Activated CD4-positive, CD25-positive, alpha-beta regulatory T cell (primary cell): ENCODE results near the gene ABHD4.
"Not testable (repeated sequence)": the region's sequence is repeated elsewhere in the genome, so short reads cannot be mapped to it uniquely, and the experiment has no call there.

Experiments
- DNase-seq, 4 experiments: peaks; one replicate each; lab custom pipeline; 2025; lab: John Stamatoyannopoulos, UW

The ABHD4 gene

DNA sequence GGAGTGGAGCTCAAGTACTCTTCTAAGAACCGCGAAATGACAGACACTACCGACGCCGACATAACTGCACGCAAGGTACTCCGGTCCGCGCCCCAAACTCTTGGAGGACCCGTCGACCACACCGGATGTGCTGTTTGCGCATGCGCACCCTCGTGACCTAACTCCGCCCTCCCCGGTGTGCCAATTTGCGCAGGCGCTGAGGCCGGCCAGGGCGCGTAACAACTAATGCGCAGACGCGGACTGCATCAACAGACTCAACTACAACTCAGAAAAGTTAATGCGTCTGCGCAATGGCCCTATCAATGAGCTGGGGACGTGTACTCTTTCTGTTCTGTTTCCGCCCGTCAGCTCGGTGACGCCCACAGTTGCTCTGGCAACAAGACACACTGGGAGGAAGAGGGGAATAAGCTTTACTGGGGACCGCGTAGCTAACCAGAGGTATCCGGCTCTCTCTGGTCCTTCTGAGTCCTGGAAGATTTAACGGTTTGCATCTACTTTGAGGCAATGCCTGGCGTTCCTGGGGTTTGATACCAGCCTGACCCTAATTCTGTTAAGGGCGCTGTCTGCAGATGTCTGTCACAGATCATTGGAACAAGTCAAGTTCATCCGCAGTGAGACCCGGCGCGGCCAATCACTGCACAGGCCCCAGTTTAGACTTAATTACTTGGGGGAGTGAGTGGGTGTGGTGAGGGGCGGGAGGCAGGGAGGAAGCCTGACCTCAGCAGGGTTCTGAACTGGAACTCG lies 8.8 kb upstream of the ABHD4 start, which contains the start of gene DAD1:
Gene DAD1, minus strand, starts transcription at position 129 of the 744 bp plus-strand sequence. Its CDS starts 67 bp downstream, at position 62.
- DNase-seq: peak; percentile 92 to 98 (median 98)

DNA sequence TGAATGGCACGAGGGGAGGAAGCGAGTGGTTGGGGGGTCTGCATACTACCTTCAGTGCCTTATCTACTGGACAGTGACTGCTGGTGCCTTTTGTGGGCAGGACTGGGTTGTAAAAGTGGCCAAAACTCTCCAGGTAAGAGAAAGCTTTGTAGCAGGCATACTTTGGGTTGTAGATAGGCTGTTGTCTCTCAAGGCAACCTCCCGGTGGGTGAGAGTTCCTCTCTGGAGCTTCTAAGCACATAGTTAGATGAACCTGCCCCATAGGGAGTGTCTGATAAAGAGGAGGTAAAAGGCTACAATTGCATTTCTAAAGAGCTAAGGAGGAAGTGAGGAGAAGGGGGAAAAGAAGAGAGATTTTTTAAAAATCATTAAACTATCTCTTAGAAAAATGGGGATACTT lies 4.9 kb upstream of the ABHD4 start:
- DNase-seq: no peak

DNA sequence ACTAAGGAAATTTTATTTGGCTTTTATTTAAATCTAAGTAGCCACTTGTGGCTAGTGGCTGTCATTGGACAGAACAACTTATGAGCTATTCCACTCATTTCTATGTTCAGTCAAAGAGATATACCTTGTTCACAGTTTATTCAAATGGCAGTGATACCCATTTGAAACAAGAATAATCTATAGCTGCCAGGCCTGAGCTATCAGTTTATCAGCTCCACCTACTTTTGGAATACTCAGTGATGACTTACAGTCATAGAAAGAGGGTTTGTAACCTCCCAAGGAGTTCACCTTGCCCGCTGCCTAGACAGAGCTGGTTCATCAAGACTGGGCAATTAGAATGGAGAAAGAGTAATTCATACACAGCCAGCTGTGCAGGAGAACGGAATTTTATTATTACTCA lies 4.5 kb upstream of the ABHD4 start:
- no peak for DNase-seq

DNA sequence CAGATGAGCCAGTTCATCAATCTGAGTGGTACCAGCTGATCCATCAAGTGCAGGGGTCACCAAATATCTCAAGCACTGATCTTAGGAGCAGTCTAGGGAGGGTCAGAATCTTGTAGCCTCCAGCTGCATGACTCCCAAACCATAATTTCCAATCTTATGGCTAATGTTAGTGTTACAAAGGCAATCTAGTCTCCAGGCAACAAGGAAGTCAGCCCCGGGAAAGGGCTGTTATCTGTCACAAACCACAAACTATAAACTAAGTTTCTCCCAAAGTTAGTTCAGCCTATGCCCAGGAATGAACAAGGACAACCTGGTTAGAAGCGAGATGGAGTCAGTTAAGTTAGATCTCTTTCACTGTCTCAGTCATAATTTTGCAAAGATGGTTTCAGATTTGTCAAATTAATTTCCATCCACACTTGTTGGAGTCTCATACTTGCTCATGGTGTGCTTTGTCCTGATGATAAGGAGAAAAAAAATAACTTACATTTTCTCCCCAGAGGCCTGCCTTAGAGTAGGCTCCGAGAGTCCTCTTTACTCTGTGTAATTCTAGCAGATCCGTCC lies 3.9 kb upstream of the ABHD4 start:
- DNase-seq: no peak

DNA sequence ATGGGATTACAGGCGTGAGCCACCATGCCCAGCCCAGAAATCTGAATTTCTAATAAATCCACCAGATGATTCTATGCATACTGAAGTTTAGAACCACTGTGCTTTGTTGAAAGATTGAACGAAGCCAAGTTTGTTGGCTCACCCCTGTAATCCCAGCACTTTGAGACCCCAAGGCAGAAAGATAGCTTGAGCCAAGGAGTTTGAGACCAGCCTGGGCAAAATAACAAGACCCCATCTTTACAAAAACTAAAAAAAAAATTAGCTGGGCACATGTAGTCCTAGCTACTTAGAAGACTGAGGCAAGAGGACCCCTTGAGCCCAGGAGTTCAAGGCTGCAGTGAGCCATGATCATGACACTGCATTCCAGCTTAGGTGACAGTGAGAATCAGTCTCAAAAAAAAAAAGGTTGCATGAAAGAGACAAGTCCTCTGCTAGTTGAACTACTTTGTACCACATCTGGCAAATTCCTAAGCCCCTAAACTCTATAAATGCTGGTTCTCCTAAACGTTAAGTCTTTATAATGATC lies 1.7 kb upstream of the ABHD4 start:
- no peak for DNase-seq

DNA sequence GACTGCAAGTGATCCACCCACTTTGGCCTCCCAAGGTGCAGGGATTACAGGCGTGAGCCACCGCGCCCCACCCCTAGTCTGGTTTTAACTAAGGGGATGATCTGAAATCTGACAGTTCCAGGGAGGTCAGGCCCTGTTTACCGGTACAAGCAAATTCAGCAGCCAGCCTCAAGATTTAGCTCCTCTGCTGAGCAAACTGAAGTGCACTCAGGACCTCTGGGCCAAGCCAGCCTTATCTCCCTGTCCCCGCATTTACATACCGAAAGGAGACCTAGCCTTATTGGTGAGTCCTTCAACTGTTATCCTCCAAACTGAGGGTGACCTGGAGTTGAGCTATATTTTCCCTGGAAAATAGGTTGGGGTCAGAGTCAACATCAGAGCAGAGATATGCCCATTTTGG lies 835 bp upstream of the ABHD4 start:
- DNase-seq: no peak

DNA sequence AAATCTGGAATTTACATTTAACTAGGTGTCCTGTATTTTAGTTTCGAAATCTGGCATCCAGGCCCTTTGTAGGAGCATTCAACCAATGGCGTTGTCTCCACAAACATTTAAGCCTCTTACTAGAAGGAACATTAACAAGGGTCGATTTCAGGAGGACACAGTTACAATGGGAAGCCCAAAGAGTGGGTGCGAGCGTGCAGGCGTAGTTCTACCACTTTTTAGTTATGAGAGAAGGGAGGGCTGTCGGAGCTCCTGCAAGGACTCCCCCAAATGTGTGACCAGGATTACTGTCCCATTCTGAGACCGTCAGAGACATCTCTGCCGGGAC lies 365 bp upstream of the ABHD4 start:
- no peak for DNase-seq

DNA sequence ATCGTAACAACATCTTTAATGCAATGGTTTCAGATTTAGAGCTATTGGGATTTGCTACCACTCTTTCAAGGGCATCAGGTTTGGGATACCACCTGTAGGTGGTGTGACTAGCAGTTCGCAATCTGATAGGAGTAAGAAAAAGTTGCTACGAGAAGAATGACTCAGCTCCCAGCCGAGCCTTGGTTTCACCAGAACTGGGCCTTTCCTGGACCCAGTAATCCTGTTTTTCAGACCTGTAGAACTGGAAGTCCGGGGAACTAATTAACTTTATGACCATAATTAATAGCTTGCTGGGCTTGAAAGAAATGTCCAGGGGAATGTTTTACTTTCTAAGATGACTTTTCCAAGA lies 770 bp downstream of the ABHD4 start:
- no peak for DNase-seq

DNA sequence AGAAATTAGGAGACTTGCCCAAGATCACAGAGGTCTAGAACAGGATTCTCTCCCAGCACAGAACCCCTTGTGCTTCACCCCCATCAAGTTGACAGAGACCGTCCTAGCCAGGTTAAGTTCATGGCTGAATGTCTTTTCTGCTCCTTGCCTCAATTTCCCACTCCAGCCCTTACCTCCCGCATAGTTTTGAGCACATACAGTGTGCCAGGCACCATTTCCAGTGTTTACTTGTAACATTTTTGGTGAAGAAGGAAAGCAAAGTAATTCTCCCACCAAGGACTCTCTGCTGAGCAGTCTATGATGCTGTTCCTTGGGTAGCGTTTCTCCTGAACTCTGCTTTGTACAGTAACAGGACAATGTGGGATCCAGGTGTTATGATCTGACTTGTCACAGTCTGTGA lies 1.2 kb downstream of the ABHD4 start:
- DNase-seq: no peak

DNA sequence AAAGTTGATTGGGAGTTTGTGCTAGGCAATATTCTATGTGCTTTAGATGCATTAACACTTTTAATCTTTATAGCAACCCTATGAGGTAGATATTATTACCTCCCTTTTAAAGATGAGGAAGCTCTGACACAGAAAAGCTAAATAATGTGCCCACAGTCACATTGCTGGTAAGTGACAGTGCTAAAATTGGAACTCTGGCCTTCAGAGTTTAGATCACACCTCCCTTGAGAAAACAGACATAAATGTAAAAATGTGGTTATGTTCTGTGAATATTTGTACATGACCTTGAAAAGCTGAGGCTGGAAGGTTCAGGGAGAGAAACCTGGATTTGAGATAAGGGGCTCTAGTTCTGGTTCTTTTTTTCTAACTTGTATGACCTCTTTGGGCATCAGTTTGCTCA lies 1.9 kb downstream of the ABHD4 start:
- no peak for DNase-seq

DNA sequence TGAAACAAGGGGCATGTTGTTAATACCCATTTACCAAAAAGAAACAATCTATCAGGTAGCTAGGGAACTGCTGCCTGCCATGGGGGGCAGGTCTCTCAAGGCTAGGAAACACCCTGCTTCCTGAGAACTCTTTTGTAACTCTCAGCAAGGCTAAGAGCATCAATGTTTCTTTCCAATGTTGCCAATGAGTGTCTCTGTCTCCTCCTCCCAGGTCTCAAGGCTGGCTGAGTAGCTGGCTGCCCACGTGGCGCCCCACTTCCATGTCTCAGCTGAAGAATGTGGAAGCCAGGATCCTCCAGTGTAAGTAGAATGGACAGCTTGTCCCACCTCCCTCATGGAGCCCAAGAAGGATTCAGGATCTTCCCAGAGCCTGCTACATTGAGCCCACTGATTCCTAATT lies 3.4 kb downstream of the ABHD4 start:
- no peak for DNase-seq

DNA sequence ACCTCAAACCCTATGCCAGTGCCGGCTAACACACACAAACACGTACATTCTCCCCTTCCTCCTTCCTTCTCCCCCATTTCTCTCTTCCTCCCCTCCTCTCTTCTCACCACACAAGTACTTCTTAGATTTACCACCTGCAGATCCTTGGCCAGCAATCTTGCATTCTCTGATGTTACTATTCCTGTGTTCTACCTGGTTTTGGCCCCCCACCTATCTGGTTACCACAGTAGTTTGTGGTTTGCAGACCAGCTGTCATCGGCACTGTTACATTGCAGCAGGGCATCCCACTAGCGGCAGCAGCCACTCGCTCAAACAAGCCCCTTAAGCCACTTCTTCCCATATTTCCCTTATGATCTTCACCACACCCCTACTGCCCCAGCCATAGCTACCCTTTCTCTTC lies 3.9 kb downstream of the ABHD4 start:
- no peak for DNase-seq

DNA sequence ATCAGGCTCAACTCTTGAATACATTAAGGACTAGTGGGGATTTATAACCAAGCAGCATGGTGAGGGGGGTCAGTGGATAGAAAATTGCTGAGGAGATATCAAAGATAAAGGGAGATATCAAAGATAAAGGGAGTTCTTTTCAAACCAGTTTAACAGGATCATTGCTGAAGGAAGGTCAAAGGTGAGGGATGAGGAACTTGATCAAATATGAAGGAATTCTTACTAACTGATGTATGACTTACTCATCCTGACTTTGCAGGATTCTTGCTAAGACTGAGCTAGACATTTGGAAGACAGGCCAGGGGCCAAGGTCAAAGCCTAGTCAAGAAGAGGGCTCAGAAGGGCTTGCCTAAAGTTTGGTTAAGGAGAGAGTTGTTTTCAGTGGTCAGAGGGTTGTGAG lies 4.8 kb downstream of the ABHD4 start:
- no peak for DNase-seq

DNA sequence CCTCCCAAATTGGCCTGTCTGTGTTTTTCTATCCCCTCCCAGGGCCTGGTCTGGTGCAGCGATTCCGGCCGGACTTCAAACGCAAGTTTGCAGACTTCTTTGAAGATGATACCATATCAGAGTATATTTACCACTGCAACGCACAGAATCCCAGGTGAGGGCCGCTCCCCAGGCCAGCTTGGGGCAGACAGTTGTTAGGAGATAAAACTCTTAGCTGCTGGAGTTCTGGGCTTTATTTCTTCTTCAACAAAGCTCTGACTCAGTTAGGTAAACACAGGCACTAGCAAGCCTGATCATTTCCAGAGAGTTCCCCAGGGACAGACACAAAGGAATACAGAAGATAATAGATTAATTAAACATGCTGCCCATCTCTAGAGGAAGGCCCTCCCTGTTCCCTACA lies 8.3 kb downstream of the ABHD4 start:
- DNase-seq: no peak

DNA sequence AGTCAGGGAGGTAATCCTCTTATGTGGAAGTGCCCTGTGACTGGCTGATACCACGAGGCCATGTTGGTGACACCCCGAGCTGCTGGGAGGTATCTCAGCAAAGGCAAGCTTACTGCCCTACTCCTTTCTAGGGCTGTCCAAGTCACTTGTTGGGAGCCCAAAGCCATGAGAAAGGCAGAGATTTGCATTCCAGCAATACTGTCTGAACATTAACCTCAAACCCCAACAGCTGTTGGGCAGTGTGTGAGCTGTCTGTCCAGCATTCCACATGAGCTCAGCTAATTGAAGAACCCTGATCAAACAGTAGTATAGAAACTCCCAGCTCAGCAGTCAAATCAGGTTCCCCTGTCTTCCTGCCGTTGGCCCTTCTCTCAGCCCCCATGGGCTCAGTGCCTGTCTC lies 9.2 kb downstream of the ABHD4 start:
- no peak for DNase-seq

DNA sequence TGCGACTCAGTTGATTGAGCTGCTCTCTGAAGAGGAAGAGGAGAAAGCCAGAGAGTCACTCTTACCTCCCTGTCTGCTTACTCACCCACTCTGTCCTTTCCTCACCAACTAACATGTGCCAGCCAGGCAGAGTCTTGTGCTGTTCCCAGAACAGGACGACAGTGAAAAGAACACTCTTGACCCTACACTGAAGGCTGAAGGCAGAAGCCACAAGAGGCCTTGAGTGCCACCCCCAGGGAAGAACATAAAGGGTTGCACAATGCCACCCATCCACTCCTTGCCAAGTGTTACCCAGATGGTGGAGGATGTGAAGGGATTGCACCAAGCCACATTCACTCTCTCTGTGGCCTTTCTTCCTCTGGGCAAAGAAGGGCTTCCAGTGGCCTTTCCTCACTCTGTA lies 12.8 kb downstream of the ABHD4 start:
- DNase-seq: no peak

DNA sequence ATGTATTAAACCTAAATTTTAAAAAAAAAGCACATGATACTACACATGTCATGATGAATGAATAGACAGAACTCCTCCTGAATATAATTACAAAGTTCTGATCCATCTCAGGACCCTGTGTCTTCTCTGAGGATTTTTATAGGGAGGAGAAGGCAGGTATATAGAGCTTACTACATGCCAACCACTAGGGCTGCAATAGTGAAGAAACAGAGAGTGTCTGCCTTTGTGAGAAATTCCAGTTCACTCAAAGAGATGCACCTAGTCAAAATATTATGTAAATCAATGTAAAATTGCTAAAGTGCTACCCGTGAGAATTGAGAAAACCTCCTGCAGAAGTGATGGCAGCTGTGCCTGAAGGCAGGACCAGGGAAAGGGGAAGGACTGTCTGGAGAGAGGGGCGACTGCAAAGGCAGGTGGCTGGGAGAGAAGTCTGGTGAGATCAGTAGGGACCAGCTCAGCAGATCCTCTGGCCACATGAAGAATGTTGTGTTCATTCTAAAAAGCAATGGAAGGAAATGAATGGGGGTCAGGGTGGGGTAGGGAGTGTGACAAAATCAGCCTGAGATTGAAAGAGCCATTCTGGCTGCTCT lies 15.1 kb downstream of the ABHD4 start:
- DNase-seq: no peak

DNA sequence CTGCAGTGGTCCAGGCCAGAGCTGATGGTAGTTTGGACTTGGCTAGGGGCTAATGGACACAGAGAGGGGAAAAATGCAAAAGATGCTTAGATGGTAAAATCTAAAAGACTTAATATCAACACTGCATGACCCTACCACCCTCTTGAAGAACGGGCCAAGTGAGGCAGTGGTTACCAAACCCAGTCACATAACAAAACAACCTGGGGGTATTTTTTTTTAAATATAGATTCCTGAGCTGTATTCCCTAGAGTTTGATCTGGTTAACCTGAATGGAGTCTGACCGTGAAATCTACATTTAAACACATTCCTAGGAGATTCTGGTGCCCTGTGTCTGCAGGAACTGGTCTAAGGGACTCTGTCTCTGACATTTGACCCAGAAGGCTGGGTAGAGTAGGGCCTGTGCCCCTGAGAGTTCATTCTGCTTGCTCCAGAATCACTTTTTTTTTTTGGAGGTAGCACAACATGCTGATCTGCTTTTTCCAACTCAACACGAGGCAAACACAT lies 15.7 kb downstream of the ABHD4 start:
- DNase-seq: no peak

DNA sequence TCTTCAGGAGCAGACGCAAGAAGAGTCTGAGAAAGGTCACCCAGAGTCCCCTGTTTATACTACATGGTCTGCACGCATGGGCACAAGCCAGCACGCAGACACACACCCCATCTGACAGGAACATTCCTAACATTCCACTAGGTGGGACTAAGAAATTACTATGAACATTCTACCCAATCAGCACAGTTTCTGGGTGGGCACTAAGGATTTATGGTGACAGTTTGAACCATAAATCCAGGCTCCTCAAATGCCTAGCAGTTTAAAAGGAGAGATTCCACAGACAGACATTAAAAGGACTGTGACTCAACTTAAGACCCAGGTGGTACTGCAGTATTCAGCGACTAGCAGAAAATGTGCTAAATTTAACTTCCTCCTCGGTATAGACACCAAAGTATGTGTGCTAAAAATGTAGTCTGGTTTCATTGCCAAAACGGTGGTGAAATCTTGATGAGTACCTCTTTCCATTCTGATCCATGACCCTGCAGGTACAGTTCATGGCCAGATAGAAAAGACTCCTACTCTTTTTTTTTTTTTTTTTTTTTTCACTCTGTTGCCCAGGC lies 16.2 kb downstream of the ABHD4 start:
- DNase-seq: no peak

DNA sequence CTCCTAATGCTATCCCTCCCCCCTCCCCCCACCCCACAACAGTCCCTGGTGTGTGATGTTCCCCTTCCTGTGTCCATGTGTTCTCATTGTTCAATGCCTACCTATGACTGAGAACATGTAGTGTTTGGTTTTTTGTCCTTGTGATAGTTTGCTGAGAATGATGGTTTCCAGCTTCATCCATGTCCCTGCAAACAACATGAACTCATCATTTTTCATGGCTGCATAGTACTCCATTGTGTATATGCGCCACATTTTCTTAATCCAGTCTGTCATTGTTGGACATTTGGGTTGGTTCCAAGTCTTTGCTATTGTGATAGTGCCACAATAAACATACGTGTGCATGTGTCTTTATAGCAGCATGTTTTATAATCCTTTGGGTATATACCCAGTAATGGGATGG lies 17.7 kb downstream of the ABHD4 start:
- not testable (repeated sequence) for DNase-seq

DNA sequence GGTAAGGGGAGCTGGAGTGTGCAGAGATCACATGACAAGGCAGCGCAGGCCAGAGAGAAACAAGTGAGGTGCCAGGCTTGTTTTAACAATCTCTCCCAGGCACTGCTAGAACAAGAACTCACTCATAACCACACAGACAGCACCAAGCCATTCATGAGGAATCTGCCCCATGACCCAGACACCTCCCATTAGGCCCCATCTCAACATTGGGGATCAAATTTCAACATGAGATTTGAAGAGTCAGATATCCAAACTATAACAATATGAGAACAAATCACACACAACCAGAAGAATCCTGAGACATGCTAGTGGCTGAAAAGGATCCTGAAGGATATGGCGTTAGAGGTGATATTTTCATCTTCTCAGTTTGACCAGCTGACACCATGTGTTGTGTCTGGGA lies 24.2 kb downstream of the ABHD4 start:
- no peak for DNase-seq

DNA sequence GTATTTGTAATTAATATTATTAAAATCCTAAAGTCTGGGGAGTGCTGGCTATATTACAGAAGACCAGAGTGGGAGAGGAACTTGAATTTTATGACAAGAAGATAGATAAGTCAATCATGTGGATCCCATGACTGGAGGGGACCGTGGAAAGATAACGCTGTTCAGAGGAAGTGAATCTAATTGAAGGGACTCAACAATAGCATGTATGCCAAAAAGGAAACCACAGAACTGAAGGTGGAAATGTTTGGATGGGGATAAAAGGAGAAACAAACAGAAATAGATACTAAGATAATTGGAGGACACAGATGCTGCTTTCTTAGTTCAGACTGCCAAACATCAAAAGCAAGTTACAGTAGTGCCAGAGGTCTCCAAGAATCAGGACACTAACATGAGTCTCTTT lies 24.9 kb downstream of the ABHD4 start:
- no peak for DNase-seq

DNA sequence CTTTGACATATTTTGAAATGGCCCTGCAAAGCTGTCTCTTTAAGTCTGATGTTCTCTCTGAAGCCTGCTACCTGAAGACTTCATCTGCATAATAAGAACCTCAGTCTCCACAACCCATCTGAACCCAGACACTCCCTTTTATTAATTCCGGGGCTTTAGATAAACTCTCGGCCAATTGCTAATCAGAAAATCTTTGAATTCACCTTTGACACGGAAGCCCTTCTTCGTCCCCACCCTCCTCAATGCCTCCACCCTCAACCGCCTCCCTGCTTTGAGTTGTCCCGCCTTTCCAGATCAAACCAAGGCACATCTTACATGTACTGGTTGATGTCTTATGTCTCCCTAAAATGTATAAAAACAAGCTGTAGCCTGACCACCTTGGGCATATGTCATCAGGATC lies 28.5 kb downstream of the ABHD4 start:
- no peak for DNase-seq
